ENCODE data around the gene VWF.

VWF gene

DNA sequence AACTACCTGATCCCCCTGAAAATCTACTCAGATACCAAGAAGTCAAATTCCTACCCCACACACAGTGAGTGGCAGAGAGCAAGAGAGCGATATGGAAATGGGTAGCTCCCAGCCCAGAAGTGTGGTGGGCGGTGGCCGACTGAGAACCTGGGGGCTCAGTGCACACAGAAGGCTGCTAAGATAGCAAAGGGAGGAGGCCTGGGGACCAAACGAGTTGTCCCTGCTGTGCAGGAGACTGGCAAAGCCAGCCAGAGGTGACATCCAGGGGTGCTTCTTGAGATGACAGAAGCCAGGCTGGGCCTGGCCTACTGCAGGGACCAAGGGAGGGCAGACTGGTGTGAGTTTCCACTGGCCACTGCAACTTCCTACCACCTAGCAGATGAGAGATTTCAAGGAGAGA lies 52.9 kb downstream of the VWF start:
- DNase-seq (ENCODE audit: low read depth), result no peak
- TF ChIP-seq CTCF (conservative IDR thresholded peaks at IDR 0.05; ENCODE audit: low read depth, low read length), result no peak
- no peak overlapping the region for H3K4me3 ChIP-seq (ENCODE audit: low read depth, low read length)

- no peak for DNase-seq (ENCODE audit: low read depth)
- H3K4me3 ChIP-seq (ENCODE audit: low read depth, low read length), result no peak overlapping the region
- no peak for TF ChIP-seq CTCF (conservative IDR thresholded peaks at IDR 0.05; ENCODE audit: low read depth, low read length)
These were observed 53.8 kb downstream of the VWF start for GRCh38 chr12:6070472-6071257.

DNA sequence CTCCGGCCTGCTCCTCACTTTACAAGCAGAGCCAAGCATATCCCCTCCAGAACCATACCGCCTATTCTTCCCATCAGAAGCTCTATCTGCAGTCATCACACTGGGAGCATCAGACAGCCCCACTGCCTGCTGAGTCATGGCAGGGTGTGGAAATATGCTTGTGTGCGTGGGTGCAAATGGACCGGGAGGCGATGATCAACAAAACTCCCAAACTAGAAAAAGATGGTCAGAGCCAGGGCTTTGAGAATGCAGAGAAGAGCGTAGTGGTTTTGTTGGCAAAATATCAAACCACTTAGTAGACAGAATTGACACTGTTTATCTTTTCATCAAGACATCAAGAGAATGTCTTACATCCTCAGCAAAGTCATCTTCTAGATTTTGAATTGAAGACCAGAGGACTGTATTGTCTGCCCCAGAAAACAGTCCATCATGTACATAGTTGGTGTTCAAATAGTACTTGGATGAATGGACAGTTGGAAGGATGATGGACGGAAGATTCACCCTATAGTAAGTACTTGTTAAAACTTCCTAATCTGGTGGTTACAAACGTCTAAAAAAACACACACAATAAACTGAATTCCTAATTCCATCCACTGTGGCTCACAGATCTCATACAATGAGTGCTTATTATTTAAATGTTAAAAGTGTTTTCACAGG lies 54.9 kb downstream of the VWF start:
- no peak overlapping the region for H3K4me3 ChIP-seq (ENCODE audit: low read depth, low read length)
- DNase-seq (ENCODE audit: low read depth), result peak; percentile 95
- TF ChIP-seq CTCF (conservative IDR thresholded peaks at IDR 0.05; ENCODE audit: low read depth, low read length), result peak; percentile 5

- TF ChIP-seq CTCF (conservative IDR thresholded peaks at IDR 0.05; ENCODE audit: low read depth, low read length), result no peak
- DNase-seq (ENCODE audit: low read depth), result no peak
These were observed 56.2 kb downstream of the VWF start for GRCh38 chr12:6068227-6068626.

DNA sequence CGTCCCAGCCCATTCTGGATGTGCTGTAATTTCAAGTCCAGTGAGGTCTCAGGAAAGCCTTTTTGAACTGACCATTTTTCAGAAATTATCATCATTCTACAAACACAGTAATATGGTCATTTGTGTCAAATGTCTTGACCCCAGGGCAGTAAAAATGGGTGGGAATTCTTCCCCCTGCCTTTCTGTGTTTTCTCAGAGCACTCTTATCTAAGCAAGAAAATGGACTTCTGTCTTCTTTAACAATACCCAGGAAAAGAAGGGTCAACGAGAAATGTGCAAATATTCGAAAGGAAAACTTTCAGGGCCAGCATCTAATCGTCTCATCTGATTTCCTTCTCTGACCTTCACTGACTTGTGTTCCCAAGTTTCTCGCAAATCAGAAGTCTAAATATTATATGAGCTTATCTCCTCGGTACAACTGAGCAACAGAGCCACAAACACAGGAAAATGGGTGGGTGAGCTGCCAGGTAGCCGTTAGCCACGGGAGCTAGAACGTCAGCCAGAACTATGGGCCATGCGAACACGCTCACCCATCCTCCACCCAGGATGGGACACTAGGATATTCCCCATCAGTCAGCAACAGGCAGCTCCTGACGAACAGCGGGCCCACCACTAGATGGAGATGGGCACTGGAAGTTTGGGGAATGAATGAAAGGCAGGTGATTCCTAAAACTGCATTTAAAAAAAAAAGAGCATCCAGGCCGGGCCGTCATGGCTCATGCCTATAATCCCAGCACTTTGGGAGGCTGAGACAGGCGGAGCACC lies 57.1 kb downstream of the VWF start:
- peak; percentile 64 for DNase-seq (ENCODE audit: low read depth)
- peak; percentile 81 for TF ChIP-seq CTCF (conservative IDR thresholded peaks at IDR 0.05; ENCODE audit: low read depth, low read length)
- H3K4me3 ChIP-seq (ENCODE audit: low read depth, low read length), result no peak overlapping the region

More at GRCh38 chr12:6068227-6068626, 56.2 kb downstream of the VWF start:
- no peak overlapping the region for H3K4me3 ChIP-seq (ENCODE audit: low read depth, low read length)

GRCh38 chr12:6066651-6067050 lies 57.8 kb downstream of the VWF start:
- H3K4me3 ChIP-seq (ENCODE audit: low read depth, low read length), result no peak overlapping the region
- no peak for TF ChIP-seq CTCF (conservative IDR thresholded peaks at IDR 0.05; ENCODE audit: low read depth, low read length)
- no peak for DNase-seq (ENCODE audit: low read depth)

All from choroid plexus epithelial cell (primary cell).